IPS DF 19.7 (cell line): ENCODE data around the gene PPP1R9A.

Source experiments
- DNase-seq: peaks from one replicate; pipeline ENCODE4 v3.0.0-alpha.2; 2013; ENCODE audit warnings: low read depth, low spot score

The PPP1R9A gene

GRCh38 chr7:94907026-94907810 lies at the start of gene PPP1R9A:
TSS of gene PPP1R9A (plus strand) at chr7:94907594. CDS start at chr7:94910114, 2,520 bp downstream.
- DNase-seq: no peak

GRCh38 chr7:94871132-94871531 lies 36.3 kb upstream of the PPP1R9A start:
- no peak for DNase-seq

- DNase-seq: no peak
Measured at GRCh38 chr7:94873239-94873638, 34.2 kb upstream of the PPP1R9A start.

DNA sequence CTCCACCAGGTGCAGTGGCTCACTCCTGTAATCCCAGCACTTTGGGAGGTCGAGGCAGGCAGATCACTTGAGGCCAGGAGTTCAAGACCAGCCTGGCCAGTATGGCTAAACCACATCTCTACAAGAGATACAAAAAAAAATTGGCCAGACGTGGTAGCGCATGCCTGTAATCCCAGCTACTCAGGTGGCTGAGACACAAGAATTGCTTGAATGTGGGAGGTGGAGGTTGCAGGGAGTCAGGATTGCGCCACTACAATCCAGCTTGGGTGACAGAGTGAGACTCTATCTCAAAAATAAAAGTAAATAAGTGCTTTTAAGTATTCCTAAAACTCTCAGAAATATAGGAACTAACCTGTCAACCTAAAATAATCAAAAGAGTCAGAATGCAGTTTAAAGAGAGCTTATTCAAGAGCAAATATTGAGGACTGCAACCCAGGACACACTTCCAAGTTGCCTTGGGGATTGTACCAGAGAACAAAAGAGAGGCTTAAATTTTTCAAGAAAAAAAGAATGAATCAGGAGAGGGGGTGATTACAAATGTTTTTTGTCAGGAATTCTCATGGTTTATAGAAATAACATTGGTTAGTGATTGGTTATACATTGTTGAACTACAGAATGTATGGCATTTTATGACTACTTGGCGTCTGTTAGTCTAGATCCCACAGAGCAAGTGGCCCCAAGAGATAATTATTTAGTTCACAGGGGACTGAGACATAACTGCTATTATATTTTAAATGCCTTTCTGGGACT lies 33.2 kb upstream of the PPP1R9A start:
- no peak for DNase-seq

- DNase-seq: no peak
Measured at GRCh38 chr7:94875201-94875600, 32.2 kb upstream of the PPP1R9A start.

DNA sequence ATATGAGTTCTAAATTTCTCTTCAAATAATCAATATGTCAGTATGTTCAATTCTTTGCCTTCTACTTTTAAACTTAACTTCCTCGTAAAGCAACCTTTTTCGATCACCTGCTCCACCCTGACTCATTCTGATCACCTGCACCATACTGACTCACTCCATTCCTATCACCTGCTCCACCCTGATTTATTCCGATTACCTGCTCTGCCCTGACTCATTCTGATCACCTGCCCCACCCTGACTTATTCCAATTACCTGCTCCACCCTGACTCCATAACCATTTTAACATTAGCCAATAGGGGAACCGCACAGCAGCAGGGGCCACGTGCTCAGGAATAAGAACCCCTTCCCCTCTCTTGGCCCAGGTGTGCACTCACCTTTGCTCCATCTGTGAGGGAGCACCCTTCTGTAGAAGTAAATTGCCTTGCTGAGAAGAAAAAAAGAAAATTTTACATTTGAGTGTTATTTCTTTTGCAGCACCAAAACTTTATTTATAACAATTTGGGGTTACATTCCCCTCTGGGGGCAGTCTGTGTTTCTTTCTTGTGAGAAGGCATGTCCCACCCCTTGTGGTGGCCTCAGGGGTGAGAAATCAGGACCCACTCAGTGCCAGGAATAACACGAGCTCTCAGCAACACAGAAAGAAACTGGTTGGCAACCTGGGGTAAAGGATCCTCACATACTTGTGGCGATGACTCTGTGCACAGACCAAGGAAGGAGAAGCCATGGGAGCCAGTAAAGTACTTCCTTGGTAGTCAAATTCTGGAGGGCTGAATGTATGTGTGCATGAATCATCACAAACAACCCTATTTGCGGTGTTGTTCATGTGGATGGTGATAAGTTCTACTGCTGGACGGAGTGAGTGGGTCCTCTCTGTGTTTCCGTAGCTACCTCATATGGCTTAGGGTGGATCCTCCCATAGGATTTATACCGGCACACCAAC lies 29.4 kb upstream of the PPP1R9A start:
- DNase-seq: no peak

DNA sequence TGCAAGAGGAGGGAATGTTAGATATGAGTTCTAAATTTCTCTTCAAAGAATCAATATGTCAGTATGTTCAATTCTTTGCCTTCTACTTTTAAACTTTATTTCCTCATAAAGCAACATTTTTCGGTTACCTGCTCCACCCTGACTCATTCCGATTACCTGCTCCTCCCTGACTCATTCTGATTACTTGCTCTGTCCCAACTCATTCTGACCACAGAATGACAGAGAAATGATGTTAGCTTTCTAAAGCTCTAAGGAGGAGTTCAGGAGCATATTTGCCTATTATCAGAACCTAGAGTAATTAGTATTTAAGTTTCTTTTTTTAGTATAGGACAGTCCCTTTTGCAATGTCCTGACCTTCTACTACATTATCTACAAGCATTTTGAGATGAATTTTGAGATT lies 24.5 kb upstream of the PPP1R9A start:
- DNase-seq: no peak

- DNase-seq: no peak
Measured at GRCh38 chr7:94883616-94884015, 23.8 kb upstream of the PPP1R9A start.

DNA sequence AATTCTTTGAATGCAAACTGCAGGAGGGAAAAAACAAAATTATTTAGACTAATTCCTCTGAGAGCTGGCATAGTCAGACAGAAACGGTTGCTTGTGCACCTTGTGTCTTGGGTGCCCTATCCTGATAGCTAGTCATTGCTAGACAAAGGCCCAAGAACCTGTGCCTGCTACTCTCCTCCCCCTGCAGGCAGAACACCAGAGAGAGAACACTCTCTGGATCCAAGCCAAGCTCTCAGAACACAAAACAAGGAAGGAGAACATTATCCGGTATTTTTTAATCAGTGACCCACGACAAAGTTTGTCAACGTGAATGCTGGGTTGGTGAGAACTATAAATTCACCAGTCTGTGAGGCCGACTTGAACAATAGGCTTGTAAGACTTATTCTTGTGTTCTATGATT lies 18.8 kb upstream of the PPP1R9A start:
- no peak for DNase-seq

- DNase-seq: no peak
Measured at GRCh38 chr7:94888995-94889523, 18.3 kb upstream of the PPP1R9A start.

DNA sequence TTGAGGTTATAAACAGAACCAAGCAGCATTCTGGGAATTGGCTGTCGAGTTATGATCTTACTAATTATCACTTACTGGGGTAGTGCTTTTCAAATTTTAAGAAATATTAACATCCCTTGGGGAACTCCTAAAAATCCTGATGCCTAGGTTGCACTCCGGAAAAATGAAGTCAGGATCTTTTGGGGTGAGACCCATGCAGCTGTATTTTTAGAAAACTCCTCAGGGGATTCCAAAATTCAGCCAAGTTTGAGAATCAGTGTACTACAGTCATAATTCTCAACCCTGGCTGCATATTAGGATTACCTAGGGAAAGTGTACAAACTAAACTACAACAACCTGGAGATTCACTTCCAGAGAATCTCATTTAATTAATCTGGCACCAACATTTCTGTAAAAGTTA lies 17.2 kb upstream of the PPP1R9A start:
- no peak for DNase-seq

GRCh38 chr7:94893661-94894060 lies 13.7 kb upstream of the PPP1R9A start:
- no peak for DNase-seq

- DNase-seq: no peak
Measured at GRCh38 chr7:94897541-94897940, 9.9 kb upstream of the PPP1R9A start.

DNA sequence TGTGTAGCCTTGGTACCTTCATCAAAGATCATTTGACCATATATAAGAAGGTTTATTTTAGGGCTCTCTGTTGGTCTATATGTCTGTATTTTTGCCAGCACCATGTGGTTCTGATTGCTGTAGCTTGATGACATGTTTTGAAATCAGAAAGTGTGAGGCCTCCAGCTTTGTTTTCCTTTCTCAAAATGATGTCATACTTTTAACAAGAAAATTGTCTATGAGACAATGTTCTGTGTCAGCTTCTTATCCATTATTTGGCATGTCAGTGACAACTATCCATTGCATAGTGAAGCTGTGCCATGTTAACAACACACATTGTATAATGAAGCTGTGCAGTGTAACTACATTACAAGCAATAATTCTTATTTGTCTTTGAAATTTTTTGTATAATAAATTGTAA lies 9.1 kb upstream of the PPP1R9A start:
- DNase-seq: no peak

DNA sequence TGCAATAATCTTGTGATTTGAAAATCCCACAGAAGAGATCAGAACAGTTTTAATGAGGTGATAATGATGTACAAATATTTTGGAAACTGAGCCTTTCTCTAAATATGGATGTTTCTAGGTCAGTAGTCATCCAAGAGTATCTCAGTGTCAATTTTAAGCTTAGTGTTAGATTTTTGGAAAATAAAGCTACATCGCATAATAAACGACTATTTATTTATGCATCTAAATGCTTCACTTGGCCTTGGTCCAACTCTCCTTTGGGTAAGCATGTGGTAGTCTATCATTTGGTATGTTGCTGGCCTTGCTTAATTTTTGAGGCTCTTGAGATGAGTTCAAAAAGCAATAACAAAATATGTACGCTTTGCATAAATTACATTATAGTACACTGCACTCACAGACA lies 5.4 kb upstream of the PPP1R9A start:
- DNase-seq: no peak

DNA sequence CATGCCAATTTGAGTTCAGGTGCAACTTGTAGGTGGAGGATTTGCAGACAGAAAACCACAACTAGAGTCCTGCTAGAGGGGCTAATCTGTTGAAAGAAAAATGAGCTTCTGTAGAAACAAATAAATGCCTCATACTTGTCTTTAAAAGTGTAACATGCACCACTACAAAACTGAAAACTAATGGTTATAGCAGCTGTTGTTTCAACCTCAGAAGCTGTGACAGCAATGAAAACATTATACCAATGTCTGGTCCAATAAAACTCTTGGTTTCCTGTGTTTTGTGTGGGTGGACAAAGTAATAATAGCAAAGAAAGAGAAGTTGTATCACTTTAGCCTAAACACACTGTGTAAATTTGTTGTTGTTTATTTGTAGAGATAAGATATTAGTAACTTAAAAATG lies 3.4 kb upstream of the PPP1R9A start:
- DNase-seq: no peak

DNA sequence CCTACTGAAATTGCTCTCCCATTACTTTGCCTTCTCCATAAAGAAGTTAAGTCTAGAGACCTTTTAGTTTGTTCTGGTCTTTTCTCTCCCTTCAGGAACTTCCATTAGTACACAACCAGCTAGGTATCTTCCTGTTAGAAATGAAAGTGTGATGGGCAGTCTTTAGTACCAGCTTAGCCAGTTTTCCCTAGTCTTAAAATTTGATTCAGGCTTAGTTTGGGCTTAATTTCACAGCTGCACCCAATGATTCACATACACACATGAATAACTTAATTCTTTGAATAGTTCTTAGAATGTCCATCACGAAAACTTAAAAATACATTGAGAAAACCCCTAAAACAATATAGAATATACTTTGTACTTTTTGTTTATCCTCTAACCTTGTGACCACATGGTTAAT lies 2.4 kb upstream of the PPP1R9A start:
- no peak for DNase-seq

DNA sequence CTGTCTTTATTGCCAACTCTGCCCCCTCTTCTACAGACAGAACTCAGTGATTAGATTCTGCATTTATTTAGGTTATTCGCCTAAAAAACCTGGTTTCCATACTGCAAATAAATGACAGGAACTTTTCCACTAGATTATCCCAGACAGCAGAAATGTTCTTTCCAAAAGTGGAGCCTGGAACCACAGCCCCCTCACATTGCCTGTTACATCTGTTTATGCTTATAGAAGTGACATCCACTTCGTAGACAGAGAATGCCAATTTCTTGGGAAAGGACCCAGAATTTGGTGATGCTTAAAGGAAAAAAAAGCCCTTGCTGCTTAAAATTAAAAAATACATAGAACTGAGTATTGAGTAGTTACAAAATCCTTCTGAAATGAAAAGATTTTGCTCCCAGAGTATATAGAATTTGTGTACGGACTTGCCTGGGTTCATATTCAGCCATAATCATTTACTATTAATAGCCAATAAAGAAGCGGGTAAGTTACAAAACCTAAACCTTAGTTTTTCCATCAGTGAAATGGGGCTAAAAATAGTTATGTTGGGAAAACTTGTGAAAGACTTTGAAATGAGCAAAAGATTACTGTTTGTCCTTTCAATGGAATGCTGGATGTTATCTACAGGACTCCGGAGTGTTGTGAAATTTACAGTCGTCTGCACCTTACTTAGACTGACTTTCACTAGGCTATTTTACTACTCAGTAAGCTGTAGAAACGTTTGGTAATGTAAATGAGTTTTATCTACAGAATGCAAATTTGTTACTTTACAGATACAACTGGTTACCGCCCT lies 1.1 kb upstream of the PPP1R9A start:
- DNase-seq: no peak

GRCh38 chr7:94907811-94908322 lies 473 bp downstream of the PPP1R9A start:
- no peak for DNase-seq

GRCh38 chr7:94908323-94909178 lies 1.2 kb downstream of the PPP1R9A start:
- peak; percentile 40 for DNase-seq
